ENCODE data around the gene BMAL1.
"Not testable (repeated sequence)": the region's sequence is repeated elsewhere in the genome, so short reads cannot be mapped to it uniquely, and the experiment has no call there.

BMAL1 gene

GRCh38 chr11:13277768-13278608 is at the start of gene BMAL1:
BMAL1 (plus strand) TSS chr11:13277790; CDS start chr11:13354309, 76,519 bp downstream.
- DNase-seq (ENCODE audit: low read depth) = peak; percentile 47

- DNase-seq (ENCODE audit: low read depth) = no peak
Measured at GRCh38 chr11:13228572-13228971, 49.0 kb upstream of the BMAL1 start.

- DNase-seq (ENCODE audit: low read depth) = no peak
Measured at GRCh38 chr11:13229136-13229535, 48.5 kb upstream of the BMAL1 start.

GRCh38 chr11:13229711-13230318 is 47.8 kb upstream of the BMAL1 start:
- no peak for DNase-seq (ENCODE audit: low read depth)

- DNase-seq (ENCODE audit: low read depth) = no peak
Measured at GRCh38 chr11:13233173-13233745, 44.3 kb upstream of the BMAL1 start.

GRCh38 chr11:13235895-13236294 is 41.7 kb upstream of the BMAL1 start:
- DNase-seq (ENCODE audit: low read depth) = no peak

GRCh38 chr11:13236626-13237025 is 41.0 kb upstream of the BMAL1 start:
- no peak for DNase-seq (ENCODE audit: low read depth)

GRCh38 chr11:13237761-13238160 is 39.8 kb upstream of the BMAL1 start:
- no peak for DNase-seq (ENCODE audit: low read depth)

GRCh38 chr11:13238879-13239514 is 38.6 kb upstream of the BMAL1 start:
- DNase-seq (ENCODE audit: low read depth) = peak; percentile 30

GRCh38 chr11:13242564-13242963 is 35.0 kb upstream of the BMAL1 start:
- DNase-seq (ENCODE audit: low read depth) = no peak

GRCh38 chr11:13247606-13248296 is 29.8 kb upstream of the BMAL1 start:
- no peak for DNase-seq (ENCODE audit: low read depth)

GRCh38 chr11:13249177-13249576 is 28.4 kb upstream of the BMAL1 start:
- DNase-seq (ENCODE audit: low read depth) = no peak

- DNase-seq (ENCODE audit: low read depth) = no peak
Measured at GRCh38 chr11:13249992-13250391, 27.6 kb upstream of the BMAL1 start.

GRCh38 chr11:13251966-13252365 is 25.6 kb upstream of the BMAL1 start:
- DNase-seq (ENCODE audit: low read depth) = no peak

GRCh38 chr11:13252438-13252837 is 25.2 kb upstream of the BMAL1 start:
- no peak for DNase-seq (ENCODE audit: low read depth)

- no peak for DNase-seq (ENCODE audit: low read depth)
Measured at GRCh38 chr11:13256216-13256615, 21.4 kb upstream of the BMAL1 start.

- not testable (repeated sequence) for DNase-seq (ENCODE audit: low read depth)
Measured at GRCh38 chr11:13258061-13258460, 19.5 kb upstream of the BMAL1 start.

GRCh38 chr11:13258855-13259254 is 18.7 kb upstream of the BMAL1 start:
- DNase-seq (ENCODE audit: low read depth) = no peak

GRCh38 chr11:13259374-13259773 is 18.2 kb upstream of the BMAL1 start:
- DNase-seq (ENCODE audit: low read depth) = no peak

- DNase-seq (ENCODE audit: low read depth) = no peak
Measured at GRCh38 chr11:13260201-13260962, 17.2 kb upstream of the BMAL1 start.

- no peak for DNase-seq (ENCODE audit: low read depth)
Measured at GRCh38 chr11:13260963-13261588, 16.5 kb upstream of the BMAL1 start.
